NCI-H1092 treated with DMSO at 0.1 percent for 48 hours (cell line): ENCODE measurements around the gene TMEM26.
"Not testable (repeated sequence)": the region's sequence is repeated elsewhere in the genome, so short reads cannot be mapped to it uniquely, and the experiment has no call there.

Experiments
- DNase-seq: peaks from one replicate; lab custom pipeline; 2025; lab: John Stamatoyannopoulos, UW

TMEM26 gene

DNA sequence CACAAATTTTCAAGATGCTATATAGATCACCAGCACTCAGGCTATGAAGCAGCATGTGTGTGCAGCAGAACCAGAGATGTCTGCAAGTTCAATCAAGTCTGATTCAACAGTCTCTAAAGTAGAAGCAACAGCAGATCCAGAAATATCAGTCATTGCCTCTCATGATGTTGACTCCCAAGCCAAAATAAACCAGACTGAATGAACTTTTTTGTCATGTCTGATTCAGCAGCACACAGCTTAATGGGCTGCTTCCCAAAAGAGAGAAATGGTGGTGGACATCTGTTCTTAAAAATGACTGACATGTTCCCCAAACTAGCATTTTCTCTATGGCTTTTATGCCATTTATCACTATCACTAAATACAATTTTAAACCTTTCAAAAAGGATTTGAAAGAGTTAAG is 53.8 kb downstream of the TMEM26 start:
- DNase-seq: no peak

DNA sequence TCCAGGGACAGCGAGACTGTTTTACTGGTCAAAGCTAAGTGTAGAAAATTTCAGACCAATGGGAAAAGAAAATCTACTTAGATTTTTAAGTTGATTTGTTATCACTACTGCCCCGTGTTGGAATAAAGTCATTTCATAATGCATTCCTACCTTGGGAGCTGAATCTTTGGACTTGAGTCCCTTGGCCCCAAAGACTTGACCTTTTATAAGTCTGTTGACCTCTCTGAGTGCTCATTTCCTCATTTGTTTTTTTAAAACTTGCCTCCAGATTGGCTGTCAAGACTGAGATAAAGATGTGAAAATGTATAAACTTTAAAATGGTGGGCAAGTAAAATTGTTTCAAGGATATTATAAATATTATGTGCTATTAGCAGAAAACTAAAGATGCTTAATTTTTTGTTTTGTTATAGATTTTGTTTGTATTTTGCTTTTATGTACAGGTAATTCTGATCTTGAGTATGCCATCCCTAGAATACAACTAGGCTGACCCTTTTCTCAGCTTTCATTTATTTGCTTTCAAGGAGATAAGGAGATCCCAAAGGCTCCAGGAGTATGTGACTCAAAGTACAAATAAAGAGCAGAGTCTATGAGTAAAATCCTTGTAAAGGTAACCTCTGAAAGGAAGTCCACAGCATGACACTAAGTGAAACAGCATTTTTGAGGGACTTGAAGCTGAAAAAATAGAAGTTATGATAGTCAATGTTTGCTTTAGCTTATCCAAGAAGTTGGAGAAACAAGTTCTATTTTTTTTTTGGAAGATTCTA is 54.6 kb downstream of the TMEM26 start:
- no peak for DNase-seq

GRCh38 chr10:61397175-61397986 is 55.8 kb downstream of the TMEM26 start:
- no peak for DNase-seq

- no peak for DNase-seq
These were observed 61.9 kb downstream of the TMEM26 start for GRCh38 chr10:61391281-61391680.

- no peak for DNase-seq
These were observed 62.3 kb downstream of the TMEM26 start for GRCh38 chr10:61390851-61391250.

GRCh38 chr10:61389887-61390286 is 63.3 kb downstream of the TMEM26 start:
- DNase-seq: no peak

GRCh38 chr10:61388986-61389385 is 64.2 kb downstream of the TMEM26 start:
- not testable (repeated sequence) for DNase-seq

- DNase-seq: no peak
These were observed 67.8 kb downstream of the TMEM26 start for GRCh38 chr10:61385231-61386001.

DNA sequence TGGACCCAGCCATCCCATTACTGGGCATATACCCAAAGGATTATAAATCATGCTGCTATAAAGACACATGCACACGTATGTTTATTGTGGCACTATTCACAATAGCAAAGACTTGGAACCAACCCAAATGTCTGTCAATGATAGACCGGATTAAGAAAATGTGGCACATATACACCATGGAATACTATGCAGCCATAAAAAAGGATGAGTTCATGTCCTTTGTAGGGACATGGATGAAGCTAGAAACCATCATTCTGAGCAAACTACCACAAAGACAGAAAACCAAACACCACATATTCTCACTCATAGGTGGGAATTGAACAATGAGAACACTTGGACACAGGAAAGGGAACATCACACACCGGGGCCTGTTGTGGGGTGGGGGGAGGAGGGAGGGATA is 72.0 kb downstream of the TMEM26 start:
- not testable (repeated sequence) for DNase-seq

- DNase-seq: no peak
These were observed 74.3 kb downstream of the TMEM26 start for GRCh38 chr10:61378865-61379264.

DNA sequence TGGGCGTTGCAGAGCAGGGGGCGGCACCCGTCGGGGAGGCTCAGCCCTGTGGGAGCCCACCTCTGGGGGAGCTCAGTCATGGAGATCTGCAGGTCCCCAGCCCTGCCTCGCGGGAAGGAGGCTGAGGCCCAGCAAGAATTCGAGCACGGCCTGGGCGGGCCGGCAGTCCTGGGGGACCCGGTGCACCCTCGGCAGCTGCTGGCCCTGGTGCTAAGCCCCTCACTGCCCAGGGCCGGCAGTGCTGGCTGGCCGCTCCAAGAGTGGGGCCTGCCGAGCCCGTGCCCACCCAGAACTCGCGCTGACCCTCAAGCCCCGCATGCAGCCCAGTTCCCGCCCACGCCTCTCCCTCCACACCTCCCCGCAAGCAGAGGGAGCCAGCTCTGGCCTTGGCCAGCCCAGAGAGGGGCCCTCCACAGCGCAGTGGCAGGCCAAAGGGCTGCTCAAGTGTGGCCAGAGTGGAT is 76.2 kb downstream of the TMEM26 start:
- DNase-seq: no peak

- no peak for DNase-seq
These were observed 76.8 kb downstream of the TMEM26 start for GRCh38 chr10:61376377-61376776.

DNA sequence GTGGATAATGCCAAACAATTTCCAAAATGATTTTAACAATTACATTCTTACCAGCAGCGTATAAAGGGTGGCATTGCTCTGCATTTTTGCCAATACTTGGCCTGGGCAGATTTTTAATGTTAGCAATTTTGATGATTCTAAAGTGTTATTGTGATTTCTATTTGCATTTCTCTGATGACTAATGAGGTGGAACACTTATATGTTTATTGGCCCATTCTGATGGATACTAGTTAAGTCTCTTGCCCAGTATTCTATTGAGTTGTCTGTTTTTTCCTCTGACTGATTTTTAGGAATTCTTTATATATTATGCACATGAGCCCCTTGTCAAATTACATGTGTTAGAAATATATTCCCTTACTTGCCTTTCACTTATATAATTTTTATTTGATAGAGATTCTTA is 86.8 kb downstream of the TMEM26 start:
- no peak for DNase-seq

DNA sequence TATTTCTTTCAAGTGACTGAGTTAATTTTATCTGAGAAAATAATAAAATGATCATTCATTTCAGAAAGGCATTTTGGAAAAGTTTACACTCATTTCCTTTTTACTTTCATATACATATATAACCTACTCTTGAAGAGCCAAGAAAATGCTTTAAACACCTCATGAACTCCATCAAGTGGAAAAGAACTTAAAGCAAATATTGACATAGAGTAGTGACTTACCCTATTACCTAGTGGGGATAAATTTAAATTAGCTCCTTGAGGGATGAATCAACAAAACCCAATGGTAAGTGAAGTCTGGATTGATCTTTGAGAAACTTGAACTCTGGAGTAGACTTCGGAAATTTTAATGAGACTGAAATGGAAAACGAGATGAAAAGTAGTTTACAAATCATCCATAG is 88.6 kb downstream of the TMEM26 start:
- DNase-seq: no peak

- no peak for DNase-seq
These were observed 90.2 kb downstream of the TMEM26 start for GRCh38 chr10:61363006-61363405.

DNA sequence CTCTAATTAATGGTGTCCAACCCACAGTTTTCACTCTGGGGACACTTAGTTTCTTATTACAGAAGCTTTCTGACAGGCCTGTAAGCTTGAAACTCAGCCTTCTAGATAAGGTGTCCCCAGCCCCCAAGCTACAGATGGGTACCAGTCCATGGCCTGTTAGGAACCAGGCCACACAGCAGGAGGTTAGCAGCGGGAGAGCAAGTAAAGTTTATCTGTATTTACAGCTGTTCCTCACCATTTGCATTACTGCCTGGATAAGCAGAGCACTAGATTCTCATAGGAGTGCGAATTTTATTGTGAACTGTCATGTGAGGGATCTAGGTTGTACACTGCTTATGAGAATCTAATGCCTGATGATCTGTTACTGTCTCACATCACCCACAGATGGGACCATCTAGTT is 93.7 kb downstream of the TMEM26 start:
- DNase-seq: no peak

GRCh38 chr10:61357687-61358086 is 95.5 kb downstream of the TMEM26 start:
- DNase-seq: no peak
